ENCODE data around the gene RALB. TPM values are rescaled to one million over a fixed set of nuclear protein-coding genes. Genes with fewer than 3 reads are reported as not detected.

The RALB gene
- total RNA-seq, 1 experiment from 2014 or later, result 59.4 TPM

DNA sequence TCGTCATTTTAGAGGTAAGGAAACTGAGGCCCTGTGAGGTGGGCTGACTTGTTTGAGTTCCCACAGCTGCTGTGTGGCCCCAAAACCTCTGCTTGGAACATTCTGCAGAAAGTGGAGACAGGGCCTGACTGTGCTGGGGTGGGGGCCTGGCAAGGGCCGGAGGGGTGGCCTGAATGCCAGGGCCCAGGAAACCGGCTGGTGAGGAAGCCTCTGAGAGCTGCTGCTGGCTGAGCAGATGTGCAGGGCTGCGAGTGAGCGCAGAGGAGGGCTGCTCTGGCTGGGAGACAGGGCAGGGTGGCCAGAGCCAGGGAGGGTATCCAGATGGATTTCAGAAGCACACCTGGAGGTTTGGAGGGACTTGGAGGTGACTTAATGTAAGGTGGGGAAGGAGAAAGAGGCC, 63.4 kb downstream of the RALB start:
- DNase-seq, result no peak
- intact Hi-C loops (cut with micrococcal nuclease; ENCODE audit: unreplicated experiment), result no loop called here
- CTCF ChIA-PET, result no interaction called here
- no TSS peak for BruUV-seq (replicated peaks)
- peak overlapping the region; percentile 37 for H3K27ac Mint-ChIP-seq (ENCODE audit: unreplicated experiment)
- H3K9me3 Mint-ChIP-seq (ENCODE audit: unreplicated experiment), result no peaks in the 10 kb centered on the region
- H3K36me3 Mint-ChIP-seq (ENCODE audit: insufficient read depth, unreplicated experiment), result peaks cover 6% of the 10 kb centered on the region
- Histone ChIP-seq H3K27me3 (replicated peaks; ENCODE audit: control insufficient read depth, insufficient read depth, low read length) (no peaks in the 10 kb centered on the region), H3K36me3 (ENCODE audit: control insufficient read depth, insufficient read depth, low read length) (no peaks in the 10 kb centered on the region), H3K9me3 (no peaks in the 10 kb centered on the region), H3K4me3 (ENCODE audit: low read depth, low read length) (no peak overlapping the region), H3K4me1 (no peaks in the 10 kb centered on the region)
- H3K4me3 Mint-ChIP-seq (ENCODE audit: unreplicated experiment), result no peak overlapping the region
- POLR2A ChIA-PET, result no interaction called here
- H3K4me1 Mint-ChIP-seq (ENCODE audit: low read depth, unreplicated experiment), result peaks cover 7% of the 10 kb centered on the region
- TF ChIP-seq, protein P1, sequence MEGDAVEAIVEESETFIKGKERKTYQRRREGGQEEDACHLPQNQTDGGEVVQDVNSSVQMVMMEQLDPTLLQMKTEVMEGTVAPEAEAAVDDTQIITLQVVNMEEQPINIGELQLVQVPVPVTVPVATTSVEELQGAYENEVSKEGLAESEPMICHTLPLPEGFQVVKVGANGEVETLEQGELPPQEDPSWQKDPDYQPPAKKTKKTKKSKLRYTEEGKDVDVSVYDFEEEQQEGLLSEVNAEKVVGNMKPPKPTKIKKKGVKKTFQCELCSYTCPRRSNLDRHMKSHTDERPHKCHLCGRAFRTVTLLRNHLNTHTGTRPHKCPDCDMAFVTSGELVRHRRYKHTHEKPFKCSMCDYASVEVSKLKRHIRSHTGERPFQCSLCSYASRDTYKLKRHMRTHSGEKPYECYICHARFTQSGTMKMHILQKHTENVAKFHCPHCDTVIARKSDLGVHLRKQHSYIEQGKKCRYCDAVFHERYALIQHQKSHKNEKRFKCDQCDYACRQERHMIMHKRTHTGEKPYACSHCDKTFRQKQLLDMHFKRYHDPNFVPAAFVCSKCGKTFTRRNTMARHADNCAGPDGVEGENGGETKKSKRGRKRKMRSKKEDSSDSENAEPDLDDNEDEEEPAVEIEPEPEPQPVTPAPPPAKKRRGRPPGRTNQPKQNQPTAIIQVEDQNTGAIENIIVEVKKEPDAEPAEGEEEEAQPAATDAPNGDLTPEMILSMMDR (IDR thresholded peaks at IDR 0.05; ENCODE audit: insufficient read depth in 1 of 2, low read depth in 1 of 2, low read length in 1 of 2, severe bottlenecking in 1 of 2, unreplicated experiment in 1 of 2), result no peak
- H3K27me3 Mint-ChIP-seq (ENCODE audit: insufficient read depth, unreplicated experiment), result no peaks in the 10 kb centered on the region

DNA sequence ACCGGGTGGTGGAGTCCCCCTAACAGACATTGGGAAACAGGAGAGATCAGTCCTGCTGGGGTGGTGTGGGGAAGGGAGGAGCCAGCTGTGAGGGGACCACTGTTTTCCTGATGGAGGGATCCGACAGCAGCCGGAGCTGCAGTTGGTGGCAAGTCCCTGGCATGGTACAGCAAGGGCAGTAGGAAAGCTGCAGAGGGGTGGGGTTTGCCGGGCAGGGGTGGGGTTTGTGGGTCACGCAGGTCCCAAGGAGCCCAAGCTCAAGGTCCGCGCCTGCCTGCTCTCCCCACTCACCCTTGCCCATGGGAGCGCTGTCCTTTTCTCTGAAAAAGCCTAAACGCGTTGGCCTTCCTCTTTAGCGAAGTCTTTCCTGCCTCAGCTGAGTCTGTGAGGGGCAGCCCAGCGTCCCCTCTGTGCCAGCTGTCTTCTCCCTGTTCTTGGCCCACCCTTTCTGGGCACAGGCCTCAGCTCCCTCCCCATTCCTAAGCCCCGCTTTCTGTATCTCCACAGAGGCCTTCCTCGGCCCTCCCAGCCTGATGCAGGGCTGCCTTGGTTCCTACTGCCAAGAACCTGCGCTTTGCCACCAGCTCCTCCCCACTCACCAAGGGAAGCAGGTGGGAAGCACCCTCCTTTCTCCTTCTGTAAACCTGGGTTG, 64.0 kb downstream of the RALB start:
- intact Hi-C loops (cut with micrococcal nuclease; ENCODE audit: unreplicated experiment), result no loop called here
- Histone ChIP-seq H3K27me3 (replicated peaks; ENCODE audit: control insufficient read depth, insufficient read depth, low read length) (no peaks in the 10 kb centered on the region), H3K9me3 (no peaks in the 10 kb centered on the region), H3K4me3 (ENCODE audit: low read depth, low read length) (no peak overlapping the region), H3K36me3 (ENCODE audit: control insufficient read depth, insufficient read depth, low read length) (no peaks in the 10 kb centered on the region), H3K4me1 (no peaks in the 10 kb centered on the region)
- Mint-ChIP-seq H3K27ac (ENCODE audit: unreplicated experiment) (peak overlapping the region; percentile 37), H3K4me1 (ENCODE audit: low read depth, unreplicated experiment) (peaks cover 7% of the 10 kb centered on the region), H3K27me3 (ENCODE audit: insufficient read depth, unreplicated experiment) (no peaks in the 10 kb centered on the region), H3K4me3 (ENCODE audit: unreplicated experiment) (no peak overlapping the region), H3K9me3 (ENCODE audit: unreplicated experiment) (no peaks in the 10 kb centered on the region), H3K36me3 (ENCODE audit: insufficient read depth, unreplicated experiment) (peaks cover 6% of the 10 kb centered on the region)
- DNase-seq, result no peak
- POLR2A ChIA-PET, result interaction anchor here (0.6 kb wide), 1 partner anchor 127 kb away, joined by 3 read pairs; no protein-coding TSS in a partner anchor
- no TSS peak for BruUV-seq (replicated peaks)
- TF ChIP-seq, protein P1 (IDR thresholded peaks at IDR 0.05; ENCODE audit: insufficient read depth in 1 of 2, low read depth in 1 of 2, low read length in 1 of 2, severe bottlenecking in 1 of 2, unreplicated experiment in 1 of 2), result no peak
- CTCF ChIA-PET, result no interaction called here

DNA sequence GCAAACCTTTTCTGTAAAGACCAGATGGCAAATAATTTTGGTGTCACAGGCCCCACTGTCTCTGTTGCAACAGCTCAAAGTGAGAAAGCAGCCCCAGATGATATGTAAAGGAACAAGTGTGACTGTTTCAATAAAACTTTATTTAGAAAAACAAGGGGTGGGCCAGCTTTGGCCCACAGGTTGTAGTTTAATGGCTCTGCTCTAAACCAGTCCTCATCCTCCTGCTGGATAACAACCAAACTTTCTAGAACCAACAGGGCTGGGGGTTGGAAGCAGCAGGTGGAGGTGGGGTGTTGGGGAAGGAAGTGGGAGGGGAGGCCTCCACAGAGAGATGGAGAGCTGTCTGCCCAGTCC, 64.5 kb downstream of the RALB start:
- Mint-ChIP-seq H3K27ac (ENCODE audit: unreplicated experiment) (no peak overlapping the region), H3K4me1 (ENCODE audit: low read depth, unreplicated experiment) (peaks cover 7% of the 10 kb centered on the region), H3K4me3 (ENCODE audit: unreplicated experiment) (no peak overlapping the region), H3K27me3 (ENCODE audit: insufficient read depth, unreplicated experiment) (no peaks in the 10 kb centered on the region), H3K9me3 (ENCODE audit: unreplicated experiment) (no peaks in the 10 kb centered on the region), H3K36me3 (ENCODE audit: insufficient read depth, unreplicated experiment) (peaks cover 6% of the 10 kb centered on the region)
- H3K9me3 ChIP-seq, result no peaks in the 10 kb centered on the region
- no peak overlapping the region for H3K4me3 ChIP-seq (ENCODE audit: low read depth, low read length)
- no peaks in the 10 kb centered on the region for H3K27me3 ChIP-seq (replicated peaks; ENCODE audit: control insufficient read depth, insufficient read depth, low read length)
- CTCF ChIA-PET, result no interaction called here
- intact Hi-C loops (cut with micrococcal nuclease; ENCODE audit: unreplicated experiment), result no loop called here
- POLR2A ChIA-PET, result interaction anchor here (0.6 kb wide), 1 partner anchor 128 kb away, joined by 3 read pairs; no protein-coding TSS in a partner anchor
- TF ChIP-seq, protein P1 (IDR thresholded peaks at IDR 0.05; ENCODE audit: insufficient read depth in 1 of 2, low read depth in 1 of 2, low read length in 1 of 2, severe bottlenecking in 1 of 2, unreplicated experiment in 1 of 2), result no peak
- no peak for DNase-seq
- H3K4me1 ChIP-seq, result no peaks in the 10 kb centered on the region
- no peaks in the 10 kb centered on the region for H3K36me3 ChIP-seq (ENCODE audit: control insufficient read depth, insufficient read depth, low read length)
- BruUV-seq (replicated peaks), result no TSS peak
